Stimulated activated naive CD4-positive, alpha-beta T cell (primary cell): ENCODE measurements around the gene DDX27.

Experiments used
- DNase-seq, 6 experiments: peaks; one replicate each; lab custom pipeline; 2025; lab: John Stamatoyannopoulos, UW

Gene DDX27

GRCh38 chr20:49278036-49278817, 59.0 kb downstream of the DDX27 start, which contains the start of gene ZNFX1:
Gene ZNFX1, minus strand, starts transcription at chr20:49278057. Its CDS starts 2,218 bp downstream, at chr20:49275839.
- DNase-seq, result peak; percentile 97 to 99 (median 98)

- no peak for DNase-seq
These were observed 59.8 kb downstream of the DDX27 start for GRCh38 chr20:49278818-49279676.

- peak in 1 of 6 experiments; percentile 5 for DNase-seq
These were observed 60.7 kb downstream of the DDX27 start for GRCh38 chr20:49279677-49280462.

GRCh38 chr20:49280463-49281058, 61.3 kb downstream of the DDX27 start:
- peak in 1 of 6 experiments; percentile 15 for DNase-seq

GRCh38 chr20:49281059-49281912, 62.1 kb downstream of the DDX27 start:
- DNase-seq, result no peak

- DNase-seq, result no peak
These were observed 62.8 kb downstream of the DDX27 start for GRCh38 chr20:49281913-49282467.

- no peak for DNase-seq
These were observed 63.5 kb downstream of the DDX27 start for GRCh38 chr20:49282584-49283171.

- DNase-seq, result peak in 1 of 6 experiments; percentile 16
These were observed 64.0 kb downstream of the DDX27 start for GRCh38 chr20:49283176-49283702.

GRCh38 chr20:49283703-49284625, 64.7 kb downstream of the DDX27 start:
- DNase-seq, result no peak

GRCh38 chr20:49284818-49285217, 65.6 kb downstream of the DDX27 start:
- DNase-seq, result no peak

GRCh38 chr20:49285233-49285668, 66.0 kb downstream of the DDX27 start:
- no peak for DNase-seq

- DNase-seq, result no peak
These were observed 66.7 kb downstream of the DDX27 start for GRCh38 chr20:49285813-49286494.

GRCh38 chr20:49286689-49287551, 67.7 kb downstream of the DDX27 start:
- peak in 1 of 6 experiments; percentile 6 for DNase-seq

- no peak for DNase-seq
These were observed 68.5 kb downstream of the DDX27 start for GRCh38 chr20:49287555-49288249.

- no peak for DNase-seq
These were observed 69.1 kb downstream of the DDX27 start for GRCh38 chr20:49288250-49288751.
